CD14-positive monocyte (primary cell): ENCODE results near the gene CTNNA3. TPM values are rescaled to one million over a fixed set of nuclear protein-coding genes. Genes with fewer than 3 reads are reported as not detected.

Experiments used
- DNase-seq, 3 donors: peaks; one replicate each; pipeline ENCODE4 v3.0.0-alpha.2; 2011 to 2022
- H2AFZ ChIP-seq: 2 replicates; pipeline ENCODE4 v1.6.0; 2012; ENCODE audit warnings: mild to moderate bottlenecking, low read depth, low read length, inconsistent platforms; ENCODE audit not compliant: insufficient read depth, poor library complexity, severe bottlenecking
- H3K27ac ChIP-seq, 2 donors: 1 replicate in 1 of 2; 2 replicates in 1 of 2; pipeline ENCODE4 v1.5.1; 2012 to 2013; ENCODE audit warnings: low read length in 2 of 2, control low read depth in 1 of 2, inconsistent platforms in 1 of 2, low read depth in 1 of 2, mild to moderate bottlenecking in 1 of 2
- H3K27me3 ChIP-seq, 2 donors: one replicate each; pipeline versions ENCODE4 v1.6.0 to v1.6.1; 2011 to 2013; ENCODE audit warnings: low read length in 2 of 2; ENCODE audit not compliant: control insufficient read depth in 2 of 2, insufficient read depth in 2 of 2
- H3K36me3 ChIP-seq, 2 donors: replicated peaks in 1 of 2; 1 replicate in 1 of 2; 2 replicates in 1 of 2; pipeline versions ENCODE4 v1.5.1 to v1.6.1; 2012 to 2013; ENCODE audit warnings: low read length in 2 of 2, control low read depth in 1 of 2, inconsistent platforms in 1 of 2, mild to moderate bottlenecking in 1 of 2; ENCODE audit not compliant: insufficient read depth in 2 of 2, control insufficient read depth in 1 of 2
- H3K4me1 ChIP-seq, 2 donors: 1 replicate in 1 of 2; 2 replicates in 1 of 2; pipeline versions ENCODE4 v1.5.1 to v1.6.1; 2012 to 2013; ENCODE audit warnings: low read length in 2 of 2, control low read depth in 1 of 2, inconsistent platforms in 1 of 2, mild to moderate bottlenecking in 1 of 2, moderate library complexity in 1 of 2; ENCODE audit not compliant: insufficient read depth in 2 of 2, control insufficient read depth in 1 of 2
- H3K4me2 ChIP-seq: replicated peaks from 2 replicates; pipeline ENCODE3; 2012; ENCODE audit warnings: low read length, moderate library complexity, mild to moderate bottlenecking; ENCODE audit not compliant: poor library complexity, severe bottlenecking; ENCODE audit errors: extremely low read depth
- H3K4me3 ChIP-seq, 3 experiments: fragments of 200-600 bp in 1 of 3; sonication (generic) in 1 of 3; replicated peaks in 1 of 3; 1 replicate in 2 of 3; 2 replicates in 1 of 3; pipeline ENCODE4 v1.5.1; 2011 to 2013; ENCODE audit warnings: low read length in 3 of 3, mild to moderate bottlenecking in 3 of 3, control low read depth in 2 of 3, low read depth in 2 of 3, inconsistent platforms in 1 of 3, moderate library complexity in 1 of 3
- H3K79me2 ChIP-seq: 2 replicates; pipeline ENCODE4 v1.6.0; 2012; ENCODE audit warnings: mild to moderate bottlenecking, control low read depth, inconsistent platforms, low read length, moderate library complexity; ENCODE audit not compliant: insufficient read depth
- H3K9ac ChIP-seq: 2 replicates; pipeline ENCODE4 v1.6.0; 2017; ENCODE audit warnings: low read length, mild to moderate bottlenecking; ENCODE audit not compliant: insufficient read depth, poor library complexity, severe bottlenecking
- H3K9me3 ChIP-seq, 2 donors: replicated peaks in 1 of 2; 1 replicate in 1 of 2; 2 replicates in 1 of 2; pipeline versions ENCODE4 v1.5.1 to v1.6.1; 2012 to 2013; ENCODE audit warnings: low read length in 2 of 2, control low read depth in 1 of 2; ENCODE audit not compliant: control insufficient read depth in 1 of 2, insufficient read depth in 1 of 2
- H4K20me1 ChIP-seq: 2 replicates; pipeline ENCODE4 v1.6.0; 2012; ENCODE audit warnings: mild to moderate bottlenecking, low read length, control low read depth, moderate library complexity; ENCODE audit not compliant: insufficient read depth
- H3K27ac Mint-ChIP-seq, 7 donors: one replicate each; pipeline ENCODE4 v1.8.0; 2020; ENCODE audit warnings: mild to moderate bottlenecking in 7 of 7, mixed read lengths in 7 of 7, moderate library complexity in 6 of 7, inconsistent platforms in 2 of 7
- H3K27me3 Mint-ChIP-seq, 3 donors: one replicate each; pipeline ENCODE4 v1.8.0; 2021 to 2022; ENCODE audit warnings: low read depth in 3 of 3, mild to moderate bottlenecking in 3 of 3, mixed read lengths in 3 of 3, moderate library complexity in 3 of 3, inconsistent platforms in 1 of 3
- H3K36me3 Mint-ChIP-seq, 2 donors: one replicate each; pipeline ENCODE4 v1.8.0; 2020; ENCODE audit warnings: mixed read lengths in 2 of 2, inconsistent platforms in 1 of 2, mild to moderate bottlenecking in 1 of 2
- H3K4me1 Mint-ChIP-seq: one replicate; pipeline ENCODE4 v1.8.0; 2020; ENCODE audit warnings: mild to moderate bottlenecking, mixed read lengths
- H3K4me3 Mint-ChIP-seq, 2 donors: one replicate each; pipeline ENCODE4 v1.8.0; 2020; ENCODE audit warnings: mild to moderate bottlenecking in 2 of 2, mixed read lengths in 2 of 2, moderate library complexity in 1 of 2
- H3K9me3 Mint-ChIP-seq, 7 donors: one replicate each; pipeline ENCODE4 v1.8.0; 2020 to 2022; ENCODE audit warnings: mixed read lengths in 7 of 7, mild to moderate bottlenecking in 6 of 7, moderate library complexity in 6 of 7, inconsistent platforms in 2 of 7
- CTCF ChIP-seq: fragments of 200-600 bp; IDR thresholded peaks from one replicate; pipeline ENCODE4 v1.8.0; 2022; ENCODE audit warnings: antibody characterized with exemption, mild to moderate bottlenecking
- WGBS: methylation state at CpG from one replicate; pipeline ENCODE4 v1.1.5; 2013; ENCODE audit warnings: missing lambda C conversion rate; ENCODE audit not compliant: insufficient coverage; 5-methylcytosine and 5-hydroxymethylcytosine counted together
- intact Hi-C, 2 donors: fragments of 100-400 bp; cut with micrococcal nuclease; formaldehyde crosslinking; loops; one replicate each; pipeline versions ENCODE4 v1.15.0 to v1.15.1; 2023
- polyA plus RNA-seq, 3 donors: library from polyadenylated mRNA; depleted of rRNA in 1 of 3; unstranded in 2 of 3; stranded (reverse) in 1 of 3; fragments of 300-500 nt in 2 of 3; fragments of >200 nt in 1 of 3; fragmentation: Illumina TruSeq in 2 of 3; gene quantifications; 1 replicate in 2 of 3; 2 replicates in 1 of 3; pipeline ENCODE4 v1.2.3, GENCODE V29; 2012 to 2021

The CTNNA3 gene
- polyA plus RNA-seq, 3 donors: not detected

- no peaks in the 10 kb centered on the region for H3K79me2 ChIP-seq
These were observed 387.1 kb downstream of the CTNNA3 start for GRCh38 chr10:67308912-67309311.

GRCh38 chr10:67306588-67307205, 389.3 kb downstream of the CTNNA3 start:
- no peaks in the 10 kb centered on the region for H3K79me2 ChIP-seq
- H3K9me3 ChIP-seq: no peaks in the 10 kb centered on the region
- Mint-ChIP-seq H3K27ac (no peak overlapping the region), H3K4me1 (no peaks in the 10 kb centered on the region), H3K9me3 (peaks cover 0 to 3% (median 0%) of the 10 kb centered on the region in 7 donors), H3K4me3 (no peak overlapping the region), H3K36me3 (no peaks in the 10 kb centered on the region), H3K27me3 (peaks cover 0 to 2% (median under 1%) of the 10 kb centered on the region in 3 donors)
- H3K4me1 ChIP-seq: no peaks in the 10 kb centered on the region
- H4K20me1 ChIP-seq: no peaks in the 10 kb centered on the region
- no peak for DNase-seq
- H3K4me2 ChIP-seq: no peak overlapping the region
- TF ChIP-seq CTCF: peak; percentile 39
- H3K27ac ChIP-seq: no peak overlapping the region
- H3K9ac ChIP-seq: no peak overlapping the region
- no peak overlapping the region for H3K4me3 ChIP-seq
- intact Hi-C loops: no loop called here
- no peaks in the 10 kb centered on the region for H3K27me3 ChIP-seq
- no CpG with 5 or more reads among the region's 2 CpGs for WGBS
- no peak overlapping the region for H2AFZ ChIP-seq
- no peaks in the 10 kb centered on the region for H3K36me3 ChIP-seq

More at GRCh38 chr10:67308912-67309311, 387.1 kb downstream of the CTNNA3 start:
- H3K27ac ChIP-seq: no peak overlapping the region
- no peaks in the 10 kb centered on the region for H4K20me1 ChIP-seq
- intact Hi-C loops: no loop called here
- no peak overlapping the region for H3K4me2 ChIP-seq
- Mint-ChIP-seq H3K36me3 (no peaks in the 10 kb centered on the region), H3K27me3 (peaks cover 0 to 4% (median 0%) of the 10 kb centered on the region in 3 donors), H3K9me3 (peaks cover 0 to 2% (median 0%) of the 10 kb centered on the region in 7 donors), H3K4me3 (no peak overlapping the region), H3K4me1 (no peaks in the 10 kb centered on the region), H3K27ac (no peak overlapping the region)
- H3K4me3 ChIP-seq: no peak overlapping the region
- no peaks in the 10 kb centered on the region for H3K27me3 ChIP-seq
- no peak for DNase-seq
- H2AFZ ChIP-seq: no peak overlapping the region
- TF ChIP-seq CTCF: no peak
- no peaks in the 10 kb centered on the region for H3K4me1 ChIP-seq
- no peaks in the 10 kb centered on the region for H3K36me3 ChIP-seq
- no peaks in the 10 kb centered on the region for H3K9me3 ChIP-seq
- no peak overlapping the region for H3K9ac ChIP-seq
